RWPE1 (cell line): ENCODE results near the gene GLCCI1.

Source experiments
- CTCF ChIA-PET: fragments of 350-600 bp; sonication (Branson Sonifier 250); formaldehyde crosslinking; extraction: SDS; loops from one replicate; lab custom pipeline; 2021; lab: Yijun Ruan, JAX
- POLR2A ChIA-PET: fragments of 400-600 bp; formaldehyde crosslinking; extraction: SDS; loops from one replicate; lab custom pipeline; 2020; ENCODE audit warnings: antibody characterized with exemption; ENCODE audit not compliant: low non-redundant PET; lab: Yijun Ruan, JAX
- DNase-seq: peaks from one replicate; pipeline ENCODE4 v3.0.0; 2012; ENCODE audit warnings: low spot score
- H3K27ac ChIP-seq: fragments of 450-650 bp; 2 replicates; pipeline ENCODE4 v1.5.1; 2017
- CTCF ChIP-seq: fragments of 450-650 bp; conservative IDR thresholded peaks from 2 replicates; pipeline ENCODE4 v1.5.1; 2017; ENCODE audit warnings: low read depth, mild to moderate bottlenecking

Gene GLCCI1

GRCh38 chr7:8103282-8103681 is 134.7 kb downstream of the GLCCI1 start:
- no peak for TF ChIP-seq CTCF
- POLR2A ChIA-PET, result no interaction called here
- CTCF ChIA-PET, result interaction anchor here (0.7 kb wide), 1 partner anchor 192 kb away, joined by 3 read pairs; no protein-coding TSS in a partner anchor
- DNase-seq, result no peak
- no peak overlapping the region for H3K27ac ChIP-seq

- no peak overlapping the region for H3K27ac ChIP-seq
- CTCF ChIA-PET, result interaction anchor here (0.6 kb wide), 1 partner anchor 107 kb away, joined by 3 read pairs; no protein-coding TSS in a partner anchor
- no peak for TF ChIP-seq CTCF
- no peak for DNase-seq
- POLR2A ChIA-PET, result no interaction called here
Measured at GRCh38 chr7:8105449-8106095, 137.0 kb downstream of the GLCCI1 start.

GRCh38 chr7:8109196-8110022 is 140.8 kb downstream of the GLCCI1 start:
- ChIA-PET POLR2A (no interaction called here), CTCF (no interaction called here)
- no peak for DNase-seq
- no peak overlapping the region for H3K27ac ChIP-seq
- TF ChIP-seq CTCF, result no peak

GRCh38 chr7:8111282-8111960 is 142.8 kb downstream of the GLCCI1 start:
- no peak for DNase-seq
- ChIA-PET POLR2A (no interaction called here), CTCF (no interaction called here)
- no peak for TF ChIP-seq CTCF
- H3K27ac ChIP-seq, result no peak overlapping the region

GRCh38 chr7:8112685-8113084 is 144.1 kb downstream of the GLCCI1 start:
- CTCF ChIA-PET, result interaction anchor here (0.5 kb wide), 1 partner anchor 11 kb away, joined by 3 read pairs; no protein-coding TSS in a partner anchor
- no peak for TF ChIP-seq CTCF
- H3K27ac ChIP-seq, result no peak overlapping the region
- POLR2A ChIA-PET, result no interaction called here
- no peak for DNase-seq

- ChIA-PET POLR2A (no interaction called here), CTCF (interaction anchor here (0.5 kb wide), 1 partner anchor 11 kb away, joined by 3 read pairs; no protein-coding TSS in a partner anchor)
- no peak for TF ChIP-seq CTCF
- no peak for DNase-seq
- no peak overlapping the region for H3K27ac ChIP-seq
Measured at GRCh38 chr7:8113184-8113583, 144.6 kb downstream of the GLCCI1 start.
